Smooth muscle cell (in vitro differentiated cells): ENCODE data around the gene CTTNBP2NL. TPM values are rescaled to one million over a fixed set of nuclear protein-coding genes. Genes with fewer than 3 reads are reported as not detected.

ENCODE experiments used
- DNase-seq: peaks from one replicate; lab custom pipeline; 2025; ENCODE audit not compliant: unreplicated experiment; lab: John Stamatoyannopoulos, UW
- H2AFZ ChIP-seq: fragments of 200-600 bp; sonication (generic); 2 replicates; pipeline ENCODE4 v1.6.0; 2016; ENCODE audit warnings: antibody characterized with exemption, low read depth, mild to moderate bottlenecking
- H3F3A ChIP-seq: fragments of 200-600 bp; sonication (generic); 2 replicates; pipeline ENCODE4 v1.6.0; 2017; ENCODE audit warnings: antibody characterized with exemption, low read depth
- H3K27ac ChIP-seq: fragments of 200-600 bp; sonication (generic); 2 replicates; pipeline ENCODE4 v1.5.1; 2016; ENCODE audit warnings: low read depth, mild to moderate bottlenecking
- H3K27me3 ChIP-seq: fragments of 200-600 bp; sonication (generic); 2 replicates; pipeline ENCODE4 v1.6.1; 2016; ENCODE audit warnings: low read depth, mild to moderate bottlenecking
- H3K36me3 ChIP-seq: fragments of 200-600 bp; sonication (generic); 2 replicates; pipeline ENCODE4 v1.5.1; 2016; ENCODE audit warnings: low read depth
- H3K4me1 ChIP-seq: fragments of 200-600 bp; sonication (generic); 2 replicates; pipeline ENCODE4 v1.5.1; 2016; ENCODE audit warnings: low read depth
- H3K4me2 ChIP-seq: fragments of 200-600 bp; sonication (generic); 2 replicates; pipeline ENCODE4 v1.6.0; 2016; ENCODE audit warnings: mild to moderate bottlenecking
- H3K4me3 ChIP-seq: fragments of 200-600 bp; sonication (generic); 2 replicates; pipeline ENCODE4 v1.5.1; 2016; ENCODE audit warnings: mild to moderate bottlenecking
- H3K79me2 ChIP-seq: fragments of 200-600 bp; sonication (generic); 2 replicates; pipeline ENCODE4 v1.6.0; 2016; ENCODE audit warnings: low read depth, mild to moderate bottlenecking
- H3K9ac ChIP-seq: fragments of 200-600 bp; sonication (generic); 2 replicates; pipeline ENCODE4 v1.6.0; 2016; ENCODE audit warnings: low read depth
- H3K9me3 ChIP-seq: fragments of 200-600 bp; sonication (generic); replicated peaks from 2 replicates; pipeline ENCODE4 v1.5.1; 2016; ENCODE audit warnings: low read depth
- H4K20me1 ChIP-seq: fragments of 200-600 bp; sonication (generic); 2 replicates; pipeline ENCODE4 v1.6.0; 2016; ENCODE audit warnings: low read depth
- CTCF ChIP-seq: fragments of 200-600 bp; sonication (generic); IDR thresholded peaks from 2 replicates; pipeline ENCODE4 v1.5.1; 2017; ENCODE audit warnings: borderline replicate concordance, mild to moderate bottlenecking, antibody characterized with exemption; ENCODE audit not compliant: insufficient read depth, poor library complexity, severe bottlenecking
- WGBS: methylation state at CpG from one replicate; pipeline ENCODE4 v1.1.7; 2016; ENCODE audit warnings: low lambda C conversion rate; 5-methylcytosine and 5-hydroxymethylcytosine counted together
- polyA plus RNA-seq: library from polyadenylated mRNA; unstranded; fragments of >200 nt; fragmentation: Nextera tagmentation; extraction: Ambion mirVana; gene quantifications from 2 replicates; pipeline ENCODE4 v1.2.1, GENCODE V29; 2016
- total RNA-seq: library from RNA; depleted of rRNA; stranded (reverse); fragments of >200 nt; gene quantifications from 2 replicates; pipeline ENCODE4 v1.2.3, GENCODE V29; 2014

Gene CTTNBP2NL
- total and polyA plus RNA-seq, 2 experiments from 2014 or later = 10.4 to 19.7 TPM

- Histone ChIP-seq H3K27ac (peak overlapping the region; percentile 97), H4K20me1 (peaks cover 37% of the 10 kb centered on the region), H3K9ac (peak overlapping the region; percentile 87), H2AFZ (peak overlapping the region; percentile 83), H3K4me3 (peak overlapping the region; percentile 92), H3K79me2 (peaks cover 43% of the 10 kb centered on the region), H3K4me1 (peaks cover 26% of the 10 kb centered on the region), H3K36me3 (no peaks in the 10 kb centered on the region), H3K9me3 (no peaks in the 10 kb centered on the region), H3K4me2 (peak overlapping the region; percentile 94), H3K27me3 (no peaks in the 10 kb centered on the region), H3F3A (peaks cover 21% of the 10 kb centered on the region)
- DNase-seq = no peak
- 16% methylated on average over 6 of the region's 6 CpGs for WGBS
- no peak for TF ChIP-seq CTCF
Measured at GRCh38 chr1:112395256-112395820, 676 bp upstream of the CTTNBP2NL start.

- H3K4me2 ChIP-seq = peak overlapping the region; percentile 94
- peaks cover 53% of the 10 kb centered on the region for H4K20me1 ChIP-seq
- no peak for DNase-seq
- peak overlapping the region; percentile 97 for H3K27ac ChIP-seq
- no peaks in the 10 kb centered on the region for H3K9me3 ChIP-seq
- 8% methylated on average over 11 of the region's 11 CpGs for WGBS
- TF ChIP-seq CTCF = no peak
- H3K4me3 ChIP-seq = peak overlapping the region; percentile 92
- no peaks in the 10 kb centered on the region for H3K27me3 ChIP-seq
- H3K4me1 ChIP-seq = peaks cover 30% of the 10 kb centered on the region
- no peaks in the 10 kb centered on the region for H3K36me3 ChIP-seq
- peak overlapping the region; percentile 89 for H3K9ac ChIP-seq
- peaks cover 21% of the 10 kb centered on the region for H3F3A ChIP-seq
- H3K79me2 ChIP-seq = peaks cover 58% of the 10 kb centered on the region
- H2AFZ ChIP-seq = peak overlapping the region; percentile 50
Measured at GRCh38 chr1:112396653-112397471, 848 bp downstream of the CTTNBP2NL start.

GRCh38 chr1:112397841-112398240 lies 1.8 kb downstream of the CTTNBP2NL start:
- H3K4me3 ChIP-seq = peak overlapping the region; percentile 92
- H3K27ac ChIP-seq = peak overlapping the region; percentile 42
- H3K9me3 ChIP-seq = no peaks in the 10 kb centered on the region
- H3K4me1 ChIP-seq = peaks cover 38% of the 10 kb centered on the region
- peaks cover 68% of the 10 kb centered on the region for H3K79me2 ChIP-seq
- peaks cover 62% of the 10 kb centered on the region for H4K20me1 ChIP-seq
- peaks cover 28% of the 10 kb centered on the region for H3F3A ChIP-seq
- 84% methylated on average over 4 of the region's 4 CpGs for WGBS
- no peak overlapping the region for H2AFZ ChIP-seq
- no peak for TF ChIP-seq CTCF
- peak overlapping the region; percentile 94 for H3K4me2 ChIP-seq
- peak overlapping the region; percentile 89 for H3K9ac ChIP-seq
- DNase-seq = no peak
- no peaks in the 10 kb centered on the region for H3K27me3 ChIP-seq
- H3K36me3 ChIP-seq = no peaks in the 10 kb centered on the region
